CD1c-positive myeloid dendritic cell (primary cell): ENCODE measurements around the gene HMCES.

ENCODE experiments used
- DNase-seq: peaks from one replicate; pipeline ENCODE4 v3.0.0-alpha.2; 2016; ENCODE audit errors: extremely low spot score

Gene HMCES

GRCh38 chr3:129278439-129278965 is at the start of gene HMCES:
HMCES (plus strand) TSS chr3:129278870; CDS start chr3:129279733, 863 bp downstream.
- peak; percentile 96 for DNase-seq

DNA sequence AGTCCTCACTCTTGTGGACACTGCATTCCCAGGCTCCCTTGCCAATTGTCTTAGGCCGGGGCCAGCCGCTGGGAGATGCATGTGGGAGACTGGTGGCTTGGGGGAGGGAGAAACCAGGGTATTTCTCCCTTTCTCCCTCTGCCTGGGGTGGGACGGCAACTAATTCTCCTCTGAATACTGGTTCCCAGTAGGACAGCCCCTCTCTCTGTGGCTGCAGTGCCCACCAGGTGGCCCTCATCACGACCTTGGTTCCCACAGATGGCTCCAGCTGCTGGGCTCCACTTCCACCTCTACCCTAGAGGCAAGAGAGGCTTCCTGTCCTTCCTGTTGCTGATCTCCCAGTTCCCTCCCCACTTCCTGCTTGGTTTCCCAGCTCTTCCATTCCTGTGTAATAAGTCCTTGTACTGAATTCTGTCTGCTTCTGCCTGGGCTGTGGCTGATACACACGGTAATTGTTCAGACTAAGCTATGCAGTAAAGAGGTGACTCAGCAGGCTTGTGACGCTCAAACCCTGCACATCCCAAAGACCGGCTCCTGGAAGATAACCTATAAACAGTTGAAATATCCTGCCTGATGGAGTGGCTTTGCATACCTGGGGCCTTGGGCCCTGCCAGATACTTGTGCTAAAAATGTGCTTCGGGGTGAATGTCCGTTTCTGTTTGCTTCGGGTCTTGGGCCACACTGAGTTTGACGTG is 49.6 kb upstream of the HMCES start:
- DNase-seq, result peak; percentile 38

- peak; percentile 91 for DNase-seq
These were observed 48.2 kb upstream of the HMCES start for GRCh38 chr3:129230311-129231019.

GRCh38 chr3:129231331-129232119 is 47.1 kb upstream of the HMCES start:
- DNase-seq, result peak; percentile 26

GRCh38 chr3:129233538-129233937 is 45.1 kb upstream of the HMCES start:
- DNase-seq, result peak; percentile 95

DNA sequence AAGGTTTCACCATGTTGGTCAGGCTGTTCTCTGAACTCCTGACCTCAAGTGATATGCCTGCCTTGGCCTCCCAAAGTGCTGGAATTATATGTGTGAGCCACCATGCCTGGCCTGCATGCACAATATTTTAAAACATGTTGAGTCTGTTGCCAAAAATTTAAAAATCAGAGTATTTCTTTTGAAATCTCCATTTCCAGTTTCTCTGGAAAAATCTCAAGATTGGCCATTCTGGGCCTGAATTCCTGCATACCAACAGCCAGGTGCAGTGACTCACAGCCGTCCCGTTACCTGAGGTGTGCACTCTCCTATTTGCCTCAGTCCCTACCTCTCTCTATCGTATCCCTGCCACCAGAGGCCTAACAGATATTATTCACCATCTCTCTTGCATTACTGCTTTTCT is 44.2 kb upstream of the HMCES start:
- no peak for DNase-seq

DNA sequence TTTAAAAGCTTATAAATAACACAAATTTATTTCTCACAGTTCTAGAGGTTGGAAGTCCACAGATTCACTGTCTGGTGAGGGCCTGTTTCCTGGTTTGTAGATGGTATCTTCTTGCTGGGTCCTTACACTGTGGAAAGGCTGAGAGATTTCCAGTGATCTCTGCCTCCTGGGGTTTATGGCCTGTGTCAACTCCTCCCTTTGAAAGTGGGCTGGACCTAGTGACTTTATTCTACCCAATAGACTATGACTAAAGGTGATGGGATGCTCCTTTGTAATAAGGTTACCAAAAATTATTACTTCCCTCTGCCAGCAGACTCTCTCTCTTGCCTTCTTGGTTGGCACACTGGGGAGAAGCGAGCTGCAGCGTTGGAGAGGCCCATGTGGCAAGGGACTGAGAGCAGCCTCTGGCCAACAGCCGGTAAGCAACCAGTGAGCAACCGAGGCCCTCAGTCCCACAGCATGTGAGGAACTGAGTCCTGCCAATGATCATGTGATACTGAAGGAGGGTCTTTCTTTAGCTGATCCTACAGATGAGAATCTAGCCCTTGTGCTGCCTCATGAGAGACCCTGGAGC is 43.2 kb upstream of the HMCES start:
- peak; percentile 27 for DNase-seq

GRCh38 chr3:129238945-129239705 is 39.5 kb upstream of the HMCES start:
- peak; percentile 89 for DNase-seq

DNA sequence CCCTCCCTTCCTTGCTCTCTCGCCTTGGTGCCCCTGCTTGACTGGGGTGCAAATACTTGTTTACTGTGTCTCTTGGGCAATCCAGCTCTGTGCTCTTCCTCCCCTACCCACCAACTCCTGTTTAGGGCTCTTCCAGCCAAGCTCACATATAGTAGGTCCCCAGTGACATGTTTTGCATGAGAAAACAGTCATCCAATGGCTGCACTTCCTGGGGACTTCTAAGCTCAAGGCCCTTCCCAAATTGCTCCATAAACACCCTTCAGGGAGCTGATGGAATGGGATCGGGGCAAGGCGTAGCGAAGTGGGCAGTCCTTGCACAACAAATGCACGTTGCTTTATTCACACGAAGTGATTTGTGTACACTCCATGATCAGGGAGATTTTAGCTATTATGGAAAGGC is 38.7 kb upstream of the HMCES start:
- peak; percentile 31 for DNase-seq

DNA sequence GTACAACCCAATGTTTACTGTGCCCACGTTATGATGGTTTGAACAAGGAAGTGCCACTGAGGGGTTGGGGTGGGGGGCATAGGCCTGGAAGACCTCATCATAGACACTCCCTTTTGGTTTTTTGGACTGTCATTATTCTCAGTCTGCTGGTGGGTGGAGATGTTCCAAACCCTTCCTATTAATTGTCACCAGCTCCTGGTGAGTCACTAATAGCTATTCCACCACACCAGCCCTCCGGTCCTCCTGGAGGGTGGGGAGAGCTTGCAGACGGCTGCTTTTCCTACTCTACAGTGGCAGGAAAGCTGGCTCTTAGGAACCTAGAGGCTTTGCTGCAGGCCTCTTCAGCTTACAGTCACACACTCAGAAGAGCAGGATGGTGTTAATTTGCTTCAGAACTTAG is 38.2 kb upstream of the HMCES start:
- DNase-seq, result peak; percentile 70

DNA sequence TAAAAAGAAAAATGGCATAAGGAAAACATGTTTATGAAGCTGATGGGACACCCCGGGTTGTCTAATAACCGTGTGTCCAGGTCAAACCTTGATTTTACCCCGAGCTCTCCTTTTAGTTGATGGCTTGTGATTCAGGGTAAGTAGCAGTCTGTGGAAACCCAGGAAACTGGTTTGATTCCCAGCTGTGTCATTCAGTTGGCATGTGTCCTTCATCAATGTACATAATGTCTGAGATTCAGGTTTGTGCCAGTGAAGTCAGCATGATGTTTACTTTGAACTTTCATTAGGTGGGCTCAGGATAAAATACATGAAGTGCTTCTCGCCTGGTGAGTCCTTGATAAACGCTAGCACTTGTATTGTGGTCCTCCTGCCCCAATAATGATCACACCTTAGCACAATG is 33.5 kb upstream of the HMCES start:
- DNase-seq, result no peak

GRCh38 chr3:129245641-129246306 is 32.9 kb upstream of the HMCES start:
- peak; percentile 94 for DNase-seq

- no peak for DNase-seq
These were observed 32.0 kb upstream of the HMCES start for GRCh38 chr3:129246636-129247035.

DNA sequence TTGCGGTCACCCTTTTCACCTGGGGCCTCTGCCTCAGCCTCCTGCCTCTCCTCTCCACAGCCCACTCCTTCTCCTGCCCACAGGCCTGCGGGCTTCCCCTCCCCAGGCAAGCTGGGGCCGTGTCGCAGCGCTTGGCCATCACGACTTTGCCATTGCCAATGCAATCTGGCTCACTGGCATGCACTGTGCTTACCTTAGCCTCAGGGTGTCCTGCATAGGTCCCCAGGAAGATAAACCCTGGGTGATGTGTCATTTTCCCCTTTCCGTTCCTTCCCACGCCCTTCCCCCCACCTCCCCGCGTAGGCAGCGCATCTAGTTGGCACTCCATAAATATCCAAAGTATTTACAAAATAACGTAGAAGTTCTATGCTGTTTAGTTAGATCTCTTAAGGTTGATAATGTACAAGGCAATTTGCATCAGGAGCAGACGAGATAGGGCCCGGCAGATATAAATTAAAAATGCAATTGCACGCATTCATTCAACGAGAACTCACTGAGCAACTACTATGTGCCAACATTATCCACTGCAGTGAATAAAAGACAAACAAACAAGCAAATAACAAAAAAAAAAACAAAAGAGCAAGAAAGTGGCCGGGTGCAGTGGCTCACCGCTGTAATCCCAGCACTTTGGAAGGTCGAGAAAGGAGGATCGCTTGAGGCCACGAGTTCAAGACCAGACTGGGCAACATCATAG is 30.2 kb upstream of the HMCES start:
- DNase-seq, result no peak

DNA sequence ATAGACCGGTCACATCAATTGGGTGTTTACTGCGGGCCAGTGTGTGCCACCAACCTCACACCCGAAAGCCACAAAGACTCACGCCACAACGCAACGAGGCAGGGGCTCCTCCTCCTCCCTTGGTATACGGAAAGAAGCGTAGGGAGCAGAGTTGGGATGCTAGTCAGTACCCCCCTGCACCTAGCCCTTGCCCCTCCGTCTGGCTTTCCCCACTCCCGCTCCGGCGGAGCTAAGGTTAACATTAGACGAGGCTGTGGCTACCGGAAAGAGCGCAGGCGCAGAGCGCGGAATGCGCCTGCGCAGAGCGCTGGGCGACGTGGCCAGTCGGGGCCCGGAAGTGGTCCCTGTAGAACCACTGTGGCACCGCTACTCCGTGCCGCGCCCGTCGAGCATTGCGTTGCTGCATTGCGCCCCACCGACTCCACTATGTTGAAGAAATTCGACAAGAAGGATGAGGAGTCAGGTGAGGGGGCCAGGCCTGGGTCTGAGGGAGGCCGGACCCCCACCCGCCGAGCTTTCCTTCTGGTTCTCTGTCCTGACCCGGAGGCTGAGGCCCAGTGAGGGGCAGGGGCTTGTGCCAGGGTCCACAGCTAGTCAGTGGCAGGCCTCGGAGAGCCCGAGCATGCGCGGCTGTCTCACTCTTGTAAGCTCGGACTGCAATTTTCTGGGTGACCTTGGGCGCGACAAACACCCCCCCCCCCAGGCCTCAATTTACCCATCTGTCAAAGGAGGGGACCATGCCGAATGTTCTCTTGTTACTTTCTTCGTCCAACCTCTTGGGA is 29.2 kb upstream of the HMCES start, which contains the start of gene COPG1:
Gene COPG1 (plus strand): TSS at position 323 of the 782 bp plus-strand sequence. CDS start 104 bp downstream, at position 427.
- DNase-seq, result peak; percentile 97

- DNase-seq, result no peak
These were observed 25.9 kb upstream of the HMCES start for GRCh38 chr3:129252748-129253147.

DNA sequence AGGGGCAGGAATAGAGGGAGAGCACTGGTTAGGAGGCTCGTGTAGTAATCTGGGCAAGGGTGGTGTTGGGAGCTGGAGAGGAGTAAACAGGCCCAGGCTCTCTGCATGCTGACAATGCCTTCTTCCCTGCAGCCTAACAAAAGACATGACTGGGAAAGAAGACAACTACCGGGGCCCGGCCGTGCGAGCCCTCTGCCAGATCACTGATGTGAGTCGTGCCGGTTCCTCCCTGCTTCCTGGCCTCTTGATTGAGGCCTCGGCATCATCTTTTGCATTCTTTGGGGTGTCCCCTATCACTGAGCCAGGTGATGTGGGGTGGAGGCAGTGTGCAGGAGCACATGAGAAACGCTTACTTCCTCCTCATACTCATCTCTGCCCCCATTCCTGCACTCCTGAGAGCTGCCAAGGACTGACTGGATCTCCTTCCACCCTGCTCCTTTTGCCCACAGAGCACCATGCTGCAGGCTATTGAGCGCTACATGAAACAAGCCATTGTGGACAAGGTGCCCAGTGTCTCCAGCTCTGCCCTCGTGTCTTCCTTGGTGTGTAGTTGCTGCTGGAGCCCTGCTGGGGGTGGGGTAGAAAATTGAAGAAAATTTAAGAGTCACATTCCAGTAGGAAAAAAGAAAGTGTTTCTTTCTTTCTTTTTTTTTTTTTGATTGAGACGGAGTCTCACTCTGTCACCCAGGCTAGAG is 24.0 kb upstream of the HMCES start:
- no peak for DNase-seq

GRCh38 chr3:129256270-129256669 is 22.4 kb upstream of the HMCES start:
- no peak for DNase-seq
